Upper lobe of right lung (tissue), 1 donor: ENCODE measurements around the gene TEX48. TPM values are rescaled to one million over a fixed set of nuclear protein-coding genes. Genes with fewer than 3 reads are reported as not detected.

ENCODE experiments used
- ATAC-seq: fragments of 200-7000 bp; cut with Tn5 transposase; one replicate; pipeline ENCODE4 v1.9.1; 2020; ENCODE audit warnings: mild to moderate bottlenecking, moderate library complexity
- DNase-seq: peaks from one replicate; pipeline ENCODE4 v3.0.0-alpha.2; 2020
- H3K27ac ChIP-seq: fragments of 200-600 bp; one replicate; pipeline ENCODE4 v1.8.0; 2022
- H3K27me3 ChIP-seq: fragments of 200-600 bp; one replicate; pipeline ENCODE4 v1.8.0; 2022; ENCODE audit warnings: mild to moderate bottlenecking
- H3K36me3 ChIP-seq: fragments of 200-600 bp; one replicate; pipeline ENCODE4 v1.8.0; 2022
- H3K4me1 ChIP-seq: fragments of 200-600 bp; one replicate; pipeline ENCODE4 v1.8.0; 2022
- H3K4me3 ChIP-seq: fragments of 200-600 bp; one replicate; pipeline ENCODE4 v1.8.0; 2022; ENCODE audit warnings: mild to moderate bottlenecking
- H3K9me3 ChIP-seq: fragments of 200-600 bp; one replicate; pipeline ENCODE4 v1.8.0; 2022
- intact Hi-C: fragments of 100-400 bp; cut with DNase I; formaldehyde crosslinking; loops from one replicate; pipeline ENCODE4 v1.11.0; 2022
- total RNA-seq: library from RNA; stranded (reverse); fragmentation: NEBNext Ultra II Directional; extraction: Animal tissue kit (Norgen Biotek cat#: 25700); gene quantifications from one replicate; pipeline ENCODE4 v1.2.1, GENCODE V29; 2021
- TF ChIP-seq, protein P1 (sequence below): fragments of 200-600 bp; IDR thresholded peaks from one replicate; pipeline ENCODE4 v1.8.0; 2022; ENCODE audit warnings: antibody characterized with exemption
- donor health status: DM: no; HTN: yes; CAD: no; lungs with severe emphysema.

TEX48 gene
- total RNA-seq, 1 donor from 2014 or later = not detected

DNA sequence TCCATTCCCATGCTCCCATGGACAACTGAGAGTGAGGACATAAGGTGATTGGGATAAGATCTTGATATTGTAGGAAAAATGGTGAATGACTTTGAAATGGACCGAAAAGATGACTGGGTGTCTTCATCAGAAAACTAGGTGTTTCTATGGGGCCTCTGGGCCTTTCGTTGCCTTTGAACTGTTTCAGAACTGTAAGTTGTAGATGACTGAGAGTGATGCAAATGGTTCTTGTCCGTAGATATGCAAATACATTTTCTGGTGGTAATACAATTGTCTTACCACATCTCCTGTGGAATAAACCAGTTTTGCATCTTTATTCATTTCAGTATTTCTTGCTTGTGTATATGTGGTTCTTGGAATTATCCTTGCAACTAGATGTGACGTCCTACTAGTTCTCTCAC, 16.0 kb upstream of the TEX48 start:
- H3K27ac ChIP-seq = no peak overlapping the region
- ATAC-seq = no peak

DNA sequence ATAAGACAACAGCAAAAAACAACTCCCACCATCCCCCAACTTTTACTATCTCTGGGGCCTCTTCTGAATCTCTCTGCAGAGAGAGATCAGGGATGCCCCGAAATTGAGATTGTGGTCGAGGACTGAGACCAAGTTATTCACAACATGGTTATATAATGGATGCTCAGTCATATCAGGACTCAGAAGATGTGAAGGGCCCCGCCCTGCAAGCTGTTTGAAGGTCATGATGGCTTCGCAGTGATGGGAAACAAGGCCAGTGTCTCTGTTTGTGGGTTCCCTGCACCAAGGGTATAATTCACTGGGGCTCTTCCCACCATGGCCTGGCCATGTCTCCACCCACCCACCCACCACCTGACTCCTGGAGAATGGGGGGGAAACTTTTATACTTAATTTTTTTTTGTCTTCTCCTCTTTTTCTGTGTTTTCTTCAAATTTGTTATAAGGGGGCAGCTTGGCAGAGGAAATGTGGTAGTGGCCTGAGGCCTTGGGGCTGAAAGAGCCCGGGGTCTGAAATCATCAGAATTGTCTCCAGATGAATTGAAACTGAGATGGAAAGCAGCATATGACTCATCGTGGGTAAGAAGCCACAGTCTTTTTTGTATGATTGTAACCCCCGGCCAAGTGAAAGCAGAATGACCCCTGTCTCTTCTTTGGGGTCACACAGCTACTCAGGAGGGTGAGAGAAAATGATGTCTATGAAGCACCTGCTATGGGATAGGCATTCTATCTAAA, 15.0 kb upstream of the TEX48 start:
- Histone ChIP-seq H3K4me3 (no peak overlapping the region), H3K27ac (no peak overlapping the region), H3K4me1 (no peaks in the 10 kb centered on the region), H3K9me3 (no peaks in the 10 kb centered on the region), H3K27me3 (no peaks in the 10 kb centered on the region), H3K36me3 (no peaks in the 10 kb centered on the region)
- no peak for DNase-seq
- TF ChIP-seq, protein P1, sequence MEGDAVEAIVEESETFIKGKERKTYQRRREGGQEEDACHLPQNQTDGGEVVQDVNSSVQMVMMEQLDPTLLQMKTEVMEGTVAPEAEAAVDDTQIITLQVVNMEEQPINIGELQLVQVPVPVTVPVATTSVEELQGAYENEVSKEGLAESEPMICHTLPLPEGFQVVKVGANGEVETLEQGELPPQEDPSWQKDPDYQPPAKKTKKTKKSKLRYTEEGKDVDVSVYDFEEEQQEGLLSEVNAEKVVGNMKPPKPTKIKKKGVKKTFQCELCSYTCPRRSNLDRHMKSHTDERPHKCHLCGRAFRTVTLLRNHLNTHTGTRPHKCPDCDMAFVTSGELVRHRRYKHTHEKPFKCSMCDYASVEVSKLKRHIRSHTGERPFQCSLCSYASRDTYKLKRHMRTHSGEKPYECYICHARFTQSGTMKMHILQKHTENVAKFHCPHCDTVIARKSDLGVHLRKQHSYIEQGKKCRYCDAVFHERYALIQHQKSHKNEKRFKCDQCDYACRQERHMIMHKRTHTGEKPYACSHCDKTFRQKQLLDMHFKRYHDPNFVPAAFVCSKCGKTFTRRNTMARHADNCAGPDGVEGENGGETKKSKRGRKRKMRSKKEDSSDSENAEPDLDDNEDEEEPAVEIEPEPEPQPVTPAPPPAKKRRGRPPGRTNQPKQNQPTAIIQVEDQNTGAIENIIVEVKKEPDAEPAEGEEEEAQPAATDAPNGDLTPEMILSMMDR = no peak
- intact Hi-C loops = no loop called here
- no peak for ATAC-seq

More for the DNA sequence above, 16.0 kb upstream of the TEX48 start:
- TF ChIP-seq, protein P1 = no peak
- intact Hi-C loops = no loop called here
- no peaks in the 10 kb centered on the region for H3K9me3 ChIP-seq
- H3K36me3 ChIP-seq = no peaks in the 10 kb centered on the region
- no peak overlapping the region for H3K4me3 ChIP-seq
- no peak for DNase-seq
- H3K4me1 ChIP-seq = no peaks in the 10 kb centered on the region
- H3K27me3 ChIP-seq = no peaks in the 10 kb centered on the region

DNA sequence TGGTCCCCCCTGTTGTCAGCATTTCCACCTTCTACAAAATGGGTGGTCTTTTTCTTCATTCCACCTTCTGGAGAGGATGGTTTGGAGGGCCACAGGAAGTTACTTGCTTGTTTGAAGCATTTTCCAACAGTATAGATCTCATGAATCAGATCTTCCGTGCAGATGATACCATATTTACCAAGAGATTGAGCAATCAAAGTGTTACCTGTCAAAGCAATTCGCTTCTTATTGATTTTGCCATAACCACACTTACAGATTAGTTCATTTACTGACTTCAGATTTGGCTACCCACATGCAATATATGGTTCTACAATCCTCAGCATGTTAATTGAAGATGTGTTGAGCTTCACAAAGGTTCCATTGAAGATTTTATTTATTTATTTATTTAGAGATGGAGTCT, 14.0 kb upstream of the TEX48 start:
- H3K36me3 ChIP-seq = no peaks in the 10 kb centered on the region
- intact Hi-C loops = no loop called here
- no peaks in the 10 kb centered on the region for H3K27me3 ChIP-seq
- TF ChIP-seq, protein P1 = no peak
- no peak for ATAC-seq
- no peaks in the 10 kb centered on the region for H3K9me3 ChIP-seq
- H3K27ac ChIP-seq = no peak overlapping the region
- DNase-seq = no peak
- no peaks in the 10 kb centered on the region for H3K4me1 ChIP-seq
- H3K4me3 ChIP-seq = no peak overlapping the region

GRCh38 chr9:114694719-114695269, 12.8 kb upstream of the TEX48 start:
- intact Hi-C loops = no loop called here
- TF ChIP-seq, protein P1 = no peak
- ATAC-seq = no peak
- no peak for DNase-seq
- H3K9me3 ChIP-seq = no peaks in the 10 kb centered on the region
- no peaks in the 10 kb centered on the region for H3K27me3 ChIP-seq
- H3K4me3 ChIP-seq = no peak overlapping the region
- no peak overlapping the region for H3K27ac ChIP-seq
- H3K4me1 ChIP-seq = no peaks in the 10 kb centered on the region
- H3K36me3 ChIP-seq = no peaks in the 10 kb centered on the region

- intact Hi-C loops = no loop called here
- ATAC-seq = no peak
- no peak for DNase-seq
- TF ChIP-seq, protein P1 = no peak
- no peaks in the 10 kb centered on the region for H3K9me3 ChIP-seq
- no peaks in the 10 kb centered on the region for H3K4me1 ChIP-seq
- H3K27me3 ChIP-seq = no peaks in the 10 kb centered on the region
- no peak overlapping the region for H3K4me3 ChIP-seq
- H3K36me3 ChIP-seq = no peaks in the 10 kb centered on the region
- no peak overlapping the region for H3K27ac ChIP-seq
These were observed 12.2 kb upstream of the TEX48 start for GRCh38 chr9:114694146-114694545.
